ENCODE data around the gene ITPR3. TPM values are rescaled to one million over a fixed set of nuclear protein-coding genes. Genes with fewer than 3 reads are reported as not detected.
A peak's percentile ranks its signal among the peaks of the same experiment; 100 is the strongest.

The ITPR3 gene
- total and polyA plus RNA-seq, 2 of the 13 experiments (the other 11 are each of a cell fraction or from before 2014, with no cell fraction given): 3.8 to 21.4 TPM

DNA sequence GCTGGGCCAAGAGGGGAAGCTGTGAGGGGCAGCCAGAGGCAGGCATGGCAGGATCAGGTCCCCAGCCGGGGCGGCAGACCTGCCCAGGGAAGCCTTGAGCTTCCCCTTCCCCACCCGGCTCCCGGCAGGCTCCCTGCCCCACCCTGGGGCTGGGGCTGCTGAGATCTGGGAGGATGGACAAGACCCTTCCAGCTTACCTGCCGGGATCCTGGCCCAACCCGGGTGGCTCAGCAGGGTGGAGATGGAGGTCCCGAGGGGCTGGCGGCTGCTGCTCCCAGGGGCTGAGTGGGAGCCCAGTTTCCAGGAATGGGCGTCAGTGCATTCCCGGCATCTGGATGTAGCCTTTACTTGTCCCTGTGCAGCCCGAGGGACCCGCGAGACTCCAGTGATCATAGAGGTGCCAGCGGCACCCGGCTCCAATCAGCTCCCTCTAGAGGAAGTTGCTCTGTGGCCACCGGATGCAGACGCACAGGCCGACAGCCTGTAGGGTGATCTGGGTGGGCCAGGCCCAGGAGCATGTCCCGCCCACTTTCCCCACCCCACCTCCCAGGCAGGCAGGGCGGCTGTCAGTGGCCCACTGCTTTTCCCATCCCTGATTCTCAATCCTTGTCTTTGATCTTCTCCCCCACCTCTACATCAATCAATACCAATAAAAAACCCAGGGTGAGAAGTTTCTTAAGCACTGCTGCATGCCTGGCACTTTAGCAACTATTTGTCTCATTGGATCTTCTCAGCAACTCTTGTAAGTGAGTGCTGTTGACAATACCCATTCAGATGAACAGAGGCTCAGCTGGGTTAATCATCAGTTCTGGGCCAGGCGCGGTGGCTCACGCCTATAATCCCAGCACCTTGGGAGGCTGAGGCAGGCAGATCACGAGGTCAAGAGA lies 41.1 kb upstream of the ITPR3 start, which contains the start of gene BAK1 (continued):
- TF ChIP-seq, protein P1, sequence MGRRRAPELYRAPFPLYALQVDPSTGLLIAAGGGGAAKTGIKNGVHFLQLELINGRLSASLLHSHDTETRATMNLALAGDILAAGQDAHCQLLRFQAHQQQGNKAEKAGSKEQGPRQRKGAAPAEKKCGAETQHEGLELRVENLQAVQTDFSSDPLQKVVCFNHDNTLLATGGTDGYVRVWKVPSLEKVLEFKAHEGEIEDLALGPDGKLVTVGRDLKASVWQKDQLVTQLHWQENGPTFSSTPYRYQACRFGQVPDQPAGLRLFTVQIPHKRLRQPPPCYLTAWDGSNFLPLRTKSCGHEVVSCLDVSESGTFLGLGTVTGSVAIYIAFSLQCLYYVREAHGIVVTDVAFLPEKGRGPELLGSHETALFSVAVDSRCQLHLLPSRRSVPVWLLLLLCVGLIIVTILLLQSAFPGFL (CRISPR knock-in tag; IDR thresholded peaks at IDR 0.05): no peak
- TF ChIP-seq, protein P2, sequence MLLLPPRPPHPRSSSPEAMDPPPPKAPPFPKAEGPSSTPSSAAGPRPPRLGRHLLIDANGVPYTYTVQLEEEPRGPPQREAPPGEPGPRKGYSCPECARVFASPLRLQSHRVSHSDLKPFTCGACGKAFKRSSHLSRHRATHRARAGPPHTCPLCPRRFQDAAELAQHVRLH (CRISPR knock-in tag; IDR thresholded peaks at IDR 0.05; ENCODE audit: borderline replicate concordance, low read depth): peak; percentile 56; the same call in 1 of the 2 replicates
- no peak for TF ChIP-seq TCF7L2 (IDR thresholded peaks at IDR 0.05; ENCODE audit: low read depth, low read length)
- no peak for TF ChIP-seq CENPX (CRISPR knock-in tag; IDR thresholded peaks at IDR 0.05)
- TF ChIP-seq, protein P3, sequence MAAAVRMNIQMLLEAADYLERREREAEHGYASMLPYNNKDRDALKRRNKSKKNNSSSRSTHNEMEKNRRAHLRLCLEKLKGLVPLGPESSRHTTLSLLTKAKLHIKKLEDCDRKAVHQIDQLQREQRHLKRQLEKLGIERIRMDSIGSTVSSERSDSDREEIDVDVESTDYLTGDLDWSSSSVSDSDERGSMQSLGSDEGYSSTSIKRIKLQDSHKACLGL (CRISPR knock-in tag; IDR thresholded peaks at IDR 0.05): peak; percentile 66; the same call in 1 of the 2 replicates
- TF ChIP-seq, protein P4, sequence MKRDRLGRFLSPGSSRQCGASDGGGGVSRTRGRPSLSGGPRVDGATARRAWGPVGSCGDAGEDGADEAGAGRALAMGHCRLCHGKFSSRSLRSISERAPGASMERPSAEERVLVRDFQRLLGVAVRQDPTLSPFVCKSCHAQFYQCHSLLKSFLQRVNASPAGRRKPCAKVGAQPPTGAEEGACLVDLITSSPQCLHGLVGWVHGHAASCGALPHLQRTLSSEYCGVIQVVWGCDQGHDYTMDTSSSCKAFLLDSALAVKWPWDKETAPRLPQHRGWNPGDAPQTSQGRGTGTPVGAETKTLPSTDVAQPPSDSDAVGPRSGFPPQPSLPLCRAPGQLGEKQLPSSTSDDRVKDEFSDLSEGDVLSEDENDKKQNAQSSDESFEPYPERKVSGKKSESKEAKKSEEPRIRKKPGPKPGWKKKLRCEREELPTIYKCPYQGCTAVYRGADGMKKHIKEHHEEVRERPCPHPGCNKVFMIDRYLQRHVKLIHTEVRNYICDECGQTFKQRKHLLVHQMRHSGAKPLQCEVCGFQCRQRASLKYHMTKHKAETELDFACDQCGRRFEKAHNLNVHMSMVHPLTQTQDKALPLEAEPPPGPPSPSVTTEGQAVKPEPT (CRISPR knock-in tag; IDR thresholded peaks at IDR 0.05; ENCODE audit: low read depth): no peak
- TF ChIP-seq ZNF34 (CRISPR knock-in tag; IDR thresholded peaks at IDR 0.05; ENCODE audit: borderline replicate concordance): no peak; the same call in 1 of the 2 replicates
- no peak for TF ChIP-seq ZNF703 (CRISPR knock-in tag; IDR thresholded peaks at IDR 0.05; ENCODE audit: borderline replicate concordance)
- TF ChIP-seq TAF1 (CRISPR knock-in tag; IDR thresholded peaks at IDR 0.05): peak; percentile 76
- TF ChIP-seq, protein P5, sequence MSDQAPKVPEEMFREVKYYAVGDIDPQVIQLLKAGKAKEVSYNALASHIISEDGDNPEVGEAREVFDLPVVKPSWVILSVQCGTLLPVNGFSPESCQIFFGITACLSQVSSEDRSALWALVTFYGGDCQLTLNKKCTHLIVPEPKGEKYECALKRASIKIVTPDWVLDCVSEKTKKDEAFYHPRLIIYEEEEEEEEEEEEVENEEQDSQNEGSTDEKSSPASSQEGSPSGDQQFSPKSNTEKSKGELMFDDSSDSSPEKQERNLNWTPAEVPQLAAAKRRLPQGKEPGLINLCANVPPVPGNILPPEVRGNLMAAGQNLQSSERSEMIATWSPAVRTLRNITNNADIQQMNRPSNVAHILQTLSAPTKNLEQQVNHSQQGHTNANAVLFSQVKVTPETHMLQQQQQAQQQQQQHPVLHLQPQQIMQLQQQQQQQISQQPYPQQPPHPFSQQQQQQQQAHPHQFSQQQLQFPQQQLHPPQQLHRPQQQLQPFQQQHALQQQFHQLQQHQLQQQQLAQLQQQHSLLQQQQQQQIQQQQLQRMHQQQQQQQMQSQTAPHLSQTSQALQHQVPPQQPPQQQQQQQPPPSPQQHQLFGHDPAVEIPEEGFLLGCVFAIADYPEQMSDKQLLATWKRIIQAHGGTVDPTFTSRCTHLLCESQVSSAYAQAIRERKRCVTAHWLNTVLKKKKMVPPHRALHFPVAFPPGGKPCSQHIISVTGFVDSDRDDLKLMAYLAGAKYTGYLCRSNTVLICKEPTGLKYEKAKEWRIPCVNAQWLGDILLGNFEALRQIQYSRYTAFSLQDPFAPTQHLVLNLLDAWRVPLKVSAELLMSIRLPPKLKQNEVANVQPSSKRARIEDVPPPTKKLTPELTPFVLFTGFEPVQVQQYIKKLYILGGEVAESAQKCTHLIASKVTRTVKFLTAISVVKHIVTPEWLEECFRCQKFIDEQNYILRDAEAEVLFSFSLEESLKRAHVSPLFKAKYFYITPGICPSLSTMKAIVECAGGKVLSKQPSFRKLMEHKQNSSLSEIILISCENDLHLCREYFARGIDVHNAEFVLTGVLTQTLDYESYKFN (CRISPR knock-in tag; conservative IDR thresholded peaks at IDR 0.05): peak; percentile 58
- no peak for TF ChIP-seq ZNF768 (CRISPR knock-in tag; IDR thresholded peaks at IDR 0.05)
- TF ChIP-seq, protein P6, sequence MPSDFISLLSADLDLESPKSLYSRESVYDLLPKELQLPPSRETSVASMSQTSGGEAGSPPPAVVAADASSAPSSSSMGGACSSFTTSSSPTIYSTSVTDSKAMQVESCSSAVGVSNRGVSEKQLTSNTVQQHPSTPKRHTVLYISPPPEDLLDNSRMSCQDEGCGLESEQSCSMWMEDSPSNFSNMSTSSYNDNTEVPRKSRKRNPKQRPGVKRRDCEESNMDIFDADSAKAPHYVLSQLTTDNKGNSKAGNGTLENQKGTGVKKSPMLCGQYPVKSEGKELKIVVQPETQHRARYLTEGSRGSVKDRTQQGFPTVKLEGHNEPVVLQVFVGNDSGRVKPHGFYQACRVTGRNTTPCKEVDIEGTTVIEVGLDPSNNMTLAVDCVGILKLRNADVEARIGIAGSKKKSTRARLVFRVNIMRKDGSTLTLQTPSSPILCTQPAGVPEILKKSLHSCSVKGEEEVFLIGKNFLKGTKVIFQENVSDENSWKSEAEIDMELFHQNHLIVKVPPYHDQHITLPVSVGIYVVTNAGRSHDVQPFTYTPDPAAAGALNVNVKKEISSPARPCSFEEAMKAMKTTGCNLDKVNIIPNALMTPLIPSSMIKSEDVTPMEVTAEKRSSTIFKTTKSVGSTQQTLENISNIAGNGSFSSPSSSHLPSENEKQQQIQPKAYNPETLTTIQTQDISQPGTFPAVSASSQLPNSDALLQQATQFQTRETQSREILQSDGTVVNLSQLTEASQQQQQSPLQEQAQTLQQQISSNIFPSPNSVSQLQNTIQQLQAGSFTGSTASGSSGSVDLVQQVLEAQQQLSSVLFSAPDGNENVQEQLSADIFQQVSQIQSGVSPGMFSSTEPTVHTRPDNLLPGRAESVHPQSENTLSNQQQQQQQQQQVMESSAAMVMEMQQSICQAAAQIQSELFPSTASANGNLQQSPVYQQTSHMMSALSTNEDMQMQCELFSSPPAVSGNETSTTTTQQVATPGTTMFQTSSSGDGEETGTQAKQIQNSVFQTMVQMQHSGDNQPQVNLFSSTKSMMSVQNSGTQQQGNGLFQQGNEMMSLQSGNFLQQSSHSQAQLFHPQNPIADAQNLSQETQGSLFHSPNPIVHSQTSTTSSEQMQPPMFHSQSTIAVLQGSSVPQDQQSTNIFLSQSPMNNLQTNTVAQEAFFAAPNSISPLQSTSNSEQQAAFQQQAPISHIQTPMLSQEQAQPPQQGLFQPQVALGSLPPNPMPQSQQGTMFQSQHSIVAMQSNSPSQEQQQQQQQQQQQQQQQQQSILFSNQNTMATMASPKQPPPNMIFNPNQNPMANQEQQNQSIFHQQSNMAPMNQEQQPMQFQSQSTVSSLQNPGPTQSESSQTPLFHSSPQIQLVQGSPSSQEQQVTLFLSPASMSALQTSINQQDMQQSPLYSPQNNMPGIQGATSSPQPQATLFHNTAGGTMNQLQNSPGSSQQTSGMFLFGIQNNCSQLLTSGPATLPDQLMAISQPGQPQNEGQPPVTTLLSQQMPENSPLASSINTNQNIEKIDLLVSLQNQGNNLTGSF (CRISPR knock-in tag; IDR thresholded peaks at IDR 0.05): no peak
- TF ChIP-seq NFATC3 (CRISPR knock-in tag; IDR thresholded peaks at IDR 0.05): no peak
- TF ChIP-seq SIX1 (CRISPR knock-in tag; IDR thresholded peaks at IDR 0.05; ENCODE audit: borderline replicate concordance): no peak
- no peak for TF ChIP-seq ZNF234 (CRISPR knock-in tag; conservative IDR thresholded peaks at IDR 0.05)

Measured in HepG2 (cell line).